Neuronal stem cell (in vitro differentiated cells): ENCODE data around the gene RGS5.

Source experiments
- DNase-seq: peaks from one replicate; pipeline ENCODE4 v3.0.0-alpha.2; 2013; ENCODE audit warnings: low spot score
- H2AFZ ChIP-seq: one replicate; pipeline ENCODE4 v1.6.1; 2013; ENCODE audit warnings: mild to moderate bottlenecking, low read length, inconsistent platforms
- H2AK5ac ChIP-seq: 2 replicates; pipeline ENCODE4 v1.6.1; 2013; ENCODE audit warnings: low read depth, mild to moderate bottlenecking, inconsistent platforms, low read length, moderate library complexity, mixed read lengths
- H2BK120ac ChIP-seq: 2 replicates; pipeline ENCODE4 v1.6.1; 2013; ENCODE audit warnings: low read depth, mild to moderate bottlenecking, inconsistent platforms, low read length, moderate library complexity, mixed read lengths
- H2BK12ac ChIP-seq: one replicate; pipeline ENCODE4 v1.6.1; 2013; ENCODE audit warnings: low read length, inconsistent platforms
- H2BK15ac ChIP-seq: 2 replicates; pipeline ENCODE4 v1.6.1; 2013; ENCODE audit warnings: mild to moderate bottlenecking, low read length, inconsistent platforms, mixed read lengths
- H2BK5ac ChIP-seq: one replicate; pipeline ENCODE4 v1.6.1; 2013; ENCODE audit warnings: inconsistent platforms, mild to moderate bottlenecking, low read length, moderate library complexity
- H3K14ac ChIP-seq: one replicate; pipeline ENCODE4 v1.6.1; 2013; ENCODE audit warnings: low read length, inconsistent platforms
- H3K18ac ChIP-seq: 2 replicates; pipeline ENCODE4 v1.6.1; 2013; ENCODE audit warnings: low read length, inconsistent platforms
- H3K23ac ChIP-seq: 2 replicates; pipeline ENCODE4 v1.6.1; 2013; ENCODE audit warnings: low read depth, mild to moderate bottlenecking, mixed read lengths, low read length, inconsistent platforms; ENCODE audit not compliant: poor library complexity
- H3K27ac ChIP-seq: replicated peaks from 3 replicates; pipeline ENCODE4 v1.5.1; 2013; ENCODE audit warnings: low read length, inconsistent platforms
- H3K27me3 ChIP-seq, 3 experiments: 2 replicates each; pipeline ENCODE4 v1.6.1; 2013; ENCODE audit warnings: low read length in 3 of 3, mild to moderate bottlenecking in 2 of 3, inconsistent platforms in 1 of 3, low read depth in 1 of 3, mixed read lengths in 1 of 3, moderate library complexity in 1 of 3; ENCODE audit not compliant: control insufficient read depth in 3 of 3, insufficient read depth in 3 of 3
- H3K36me3 ChIP-seq, 2 donors: replicated peaks in 1 of 2; 2 replicates each; pipeline ENCODE4 v1.6.1; 2013; ENCODE audit warnings: low read length in 2 of 2; ENCODE audit not compliant: control insufficient read depth in 2 of 2, insufficient read depth in 2 of 2
- H3K4ac ChIP-seq: 2 replicates; pipeline ENCODE4 v1.6.1; 2013; ENCODE audit warnings: inconsistent platforms, mild to moderate bottlenecking, low read length, moderate library complexity
- H3K4me1 ChIP-seq, 2 donors: 1 replicate in 1 of 2; 2 replicates in 1 of 2; pipeline ENCODE4 v1.6.1; 2013; ENCODE audit warnings: low read length in 2 of 2, low read depth in 1 of 2; ENCODE audit not compliant: control insufficient read depth in 2 of 2, insufficient read depth in 1 of 2
- H3K4me2 ChIP-seq: one replicate; pipeline ENCODE4 v1.6.1; 2013; ENCODE audit warnings: mild to moderate bottlenecking, low read length, inconsistent platforms; ENCODE audit not compliant: insufficient read depth, poor library complexity, severe bottlenecking
- H3K4me3 ChIP-seq, 2 donors: 2 replicates each; pipeline ENCODE4 v1.5.1; 2013; ENCODE audit warnings: low read length in 2 of 2, mild to moderate bottlenecking in 2 of 2, inconsistent platforms in 1 of 2, moderate library complexity in 1 of 2
- H3K79me1 ChIP-seq: one replicate; pipeline ENCODE4 v1.6.1; 2013; ENCODE audit warnings: low read depth, mild to moderate bottlenecking, inconsistent platforms, low read length, moderate library complexity
- H3K9ac ChIP-seq: one replicate; pipeline ENCODE4 v1.6.1; 2013; ENCODE audit warnings: mild to moderate bottlenecking, low read depth, low read length, inconsistent platforms; ENCODE audit not compliant: poor library complexity
- H3K9me3 ChIP-seq, 2 donors: replicated peaks in 1 of 2; 2 replicates each; pipeline versions ENCODE3 to v1.6.1; 2013; ENCODE audit warnings: low read length in 2 of 2, mild to moderate bottlenecking in 2 of 2, inconsistent platforms in 1 of 2, low read depth in 1 of 2, mixed read lengths in 1 of 2, moderate library complexity in 1 of 2; ENCODE audit not compliant: control insufficient read depth in 2 of 2, insufficient read depth in 1 of 2
- H4K8ac ChIP-seq: one replicate; pipeline ENCODE4 v1.6.1; 2013; ENCODE audit warnings: low read depth, mild to moderate bottlenecking, inconsistent platforms, low read length, moderate library complexity
- H4K91ac ChIP-seq: one replicate; pipeline ENCODE4 v1.6.1; 2013; ENCODE audit warnings: low read length, low read depth, mild to moderate bottlenecking, inconsistent platforms; ENCODE audit not compliant: poor library complexity
- WGBS, 2 donors: extraction: QIAGEN DNeasy Blood & Tissue Kit; methylation state at CpG; one replicate each; pipeline ENCODE4 v1.1.7; 2013; ENCODE audit warnings: missing lambda C conversion rate in 2 of 2, mixed read lengths in 1 of 2; ENCODE audit not compliant: insufficient read length in 2 of 2, insufficient replicate concordance in 1 of 2; ENCODE audit errors: extremely low coverage in 2 of 2; 5-methylcytosine and 5-hydroxymethylcytosine counted together

RGS5 gene

DNA sequence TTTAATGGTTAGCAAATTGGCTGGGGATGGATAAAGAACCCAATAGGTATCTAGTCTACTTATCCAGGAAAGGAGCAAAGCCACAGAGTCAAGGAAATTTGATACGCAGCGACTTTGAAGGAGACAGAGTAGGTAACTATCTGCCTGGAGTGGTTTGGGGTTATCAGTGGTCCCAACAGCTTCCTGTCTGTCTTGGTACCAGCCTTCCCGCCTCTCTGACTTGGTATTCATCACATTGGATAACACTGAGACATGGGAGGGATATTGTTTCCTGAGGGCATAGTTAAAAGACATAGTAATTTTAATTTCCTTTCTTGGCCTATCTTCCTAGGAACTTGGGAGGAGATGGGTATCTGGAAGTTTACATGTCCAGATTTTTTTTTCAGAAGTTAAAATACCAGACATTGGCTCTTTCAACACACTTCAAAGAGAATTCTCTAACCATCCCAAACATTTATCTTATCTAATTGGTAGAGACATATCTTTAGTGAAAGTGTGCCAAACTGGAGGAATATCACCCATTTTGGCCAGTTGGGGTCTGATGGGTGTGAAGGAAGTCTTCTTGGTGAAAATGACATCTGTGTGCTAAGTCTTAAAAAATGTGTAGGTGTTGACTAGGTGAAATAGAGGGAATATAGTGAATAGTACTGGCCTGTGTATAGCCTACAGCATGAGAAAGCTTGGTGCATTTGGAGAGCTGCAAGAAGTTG, 65.0 kb downstream of the RGS5 start:
- Histone ChIP-seq H3K27ac (no peak overlapping the region), H3K79me1 (no peaks in the 10 kb centered on the region), H3K4me1 (no peaks in the 10 kb centered on the region), H3K4me2 (no peak overlapping the region), H2BK12ac (no peak overlapping the region), H2AFZ (no peak overlapping the region), H3K18ac (no peak overlapping the region), H4K91ac (no peak overlapping the region), H3K14ac (no peak overlapping the region), H3K9ac (no peak overlapping the region), H3K4ac (no peak overlapping the region), H2BK120ac (no peak overlapping the region), H3K9me3 (no peaks in the 10 kb centered on the region), H3K4me3 (no peak overlapping the region), H2BK15ac (no peak overlapping the region), H2BK5ac (no peak overlapping the region), H4K8ac (no peak overlapping the region), H3K36me3 (no peaks in the 10 kb centered on the region), H2AK5ac (no peak overlapping the region), H3K23ac (no peak overlapping the region), H3K27me3 (no peaks in the 10 kb centered on the region)
- WGBS, 2 donors = no CpG with 5 or more reads among the region's 3 CpGs
- no peak for DNase-seq

DNA sequence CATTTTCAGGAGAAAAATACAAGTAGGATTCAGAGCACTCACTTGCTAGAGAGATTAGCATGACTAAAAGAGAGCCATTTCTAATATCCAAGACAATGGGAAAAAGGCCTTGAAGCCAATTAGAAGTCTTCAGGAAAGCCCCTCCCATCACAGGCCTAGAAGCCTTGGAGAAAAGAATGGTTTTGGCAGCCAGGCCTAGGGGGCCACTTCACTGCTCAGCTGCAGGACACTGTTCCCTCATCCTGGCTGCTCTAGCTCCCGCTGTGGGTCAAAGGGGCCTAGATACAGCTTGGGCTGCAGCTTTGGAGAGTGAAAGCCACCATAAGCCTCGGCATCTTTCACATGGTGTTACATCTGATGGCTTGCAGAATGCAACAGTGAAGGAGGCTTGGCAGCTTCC, 70.7 kb downstream of the RGS5 start:
- DNase-seq = no peak
- Histone ChIP-seq H2BK15ac (no peak overlapping the region), H3K4me1 (peaks cover 0 to 1% of the 10 kb centered on the region in 2 donors), H3K9ac (no peak overlapping the region), H3K9me3 (no peaks in the 10 kb centered on the region), H2BK120ac (no peak overlapping the region), H3K4me2 (no peak overlapping the region), H2AK5ac (no peak overlapping the region), H2BK5ac (no peak overlapping the region), H4K91ac (no peak overlapping the region), H2BK12ac (no peak overlapping the region), H3K23ac (no peak overlapping the region), H3K4me3 (no peak overlapping the region), H4K8ac (no peak overlapping the region), H3K18ac (no peak overlapping the region), H3K4ac (no peak overlapping the region), H3K27me3 (no peaks in the 10 kb centered on the region), H2AFZ (no peak overlapping the region), H3K14ac (no peak overlapping the region), H3K79me1 (no peaks in the 10 kb centered on the region), H3K36me3 (no peaks in the 10 kb centered on the region), H3K27ac (no peak overlapping the region)
- no CpG with 5 or more reads among the region's 2 CpGs for WGBS, 2 donors

DNA sequence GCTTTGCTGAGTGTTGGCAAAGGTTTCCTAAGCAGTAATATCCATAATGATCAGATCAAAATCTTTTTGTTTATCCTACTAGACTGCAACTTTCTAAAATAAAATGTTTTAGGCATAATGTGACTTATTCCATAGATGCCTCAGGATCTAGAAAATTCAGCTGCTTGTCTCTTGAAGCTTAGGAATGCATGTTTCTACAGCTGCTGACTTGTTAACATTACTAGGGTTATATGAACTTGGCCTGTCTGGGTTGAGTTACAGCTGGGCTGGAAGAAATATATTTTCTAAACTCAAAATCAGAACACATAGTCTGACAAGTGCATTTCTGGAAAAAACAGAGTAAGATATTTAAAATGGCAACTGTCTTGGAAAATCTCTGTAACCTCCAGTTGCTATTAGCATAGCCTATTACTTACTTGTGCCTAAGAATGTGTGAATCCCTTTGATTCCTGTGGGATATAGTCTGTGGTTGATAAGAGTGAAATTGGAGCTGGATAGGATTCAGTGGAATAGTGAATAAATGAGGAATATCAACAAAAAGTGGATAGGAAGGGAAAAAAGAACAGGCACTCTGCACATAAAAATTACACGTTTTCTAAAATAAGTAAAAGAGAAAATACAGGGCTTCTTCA, 72.4 kb downstream of the RGS5 start:
- Histone ChIP-seq H3K4ac (no peak overlapping the region), H2AFZ (no peak overlapping the region), H3K14ac (no peak overlapping the region), H2BK12ac (no peak overlapping the region), H3K23ac (no peak overlapping the region), H3K4me1 (peaks cover 0 to 1% of the 10 kb centered on the region in 2 donors), H3K9me3 (no peaks in the 10 kb centered on the region), H3K9ac (no peak overlapping the region), H3K27me3 (no peaks in the 10 kb centered on the region), H2BK120ac (no peak overlapping the region), H4K8ac (no peak overlapping the region), H3K4me3 (no peak overlapping the region), H3K18ac (no peak overlapping the region), H2AK5ac (no peak overlapping the region), H3K27ac (no peak overlapping the region), H2BK5ac (no peak overlapping the region), H4K91ac (no peak overlapping the region), H3K4me2 (no peak overlapping the region), H3K79me1 (no peaks in the 10 kb centered on the region), H2BK15ac (no peak overlapping the region), H3K36me3 (no peaks in the 10 kb centered on the region)
- no CpG with 5 or more reads among the region's 1 CpG for WGBS, 2 donors
- no peak for DNase-seq

DNA sequence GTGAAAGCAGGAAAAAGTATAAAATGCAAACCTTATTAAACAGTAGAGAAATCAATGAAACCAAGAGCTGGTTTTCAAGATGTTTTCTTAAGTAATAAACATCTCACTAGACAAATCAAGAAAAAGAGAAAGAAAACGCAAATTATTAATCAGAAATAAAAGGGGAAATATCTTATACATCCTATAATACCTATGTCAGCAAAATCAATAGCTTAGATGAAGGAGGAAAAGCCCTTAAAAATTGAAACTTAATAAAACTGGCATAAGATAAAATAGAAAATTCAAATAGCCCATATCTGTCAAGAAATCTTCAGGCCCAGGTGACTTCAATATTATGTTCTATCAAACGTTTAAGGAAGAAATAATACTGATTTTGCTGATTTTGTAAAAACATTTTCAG, 74.4 kb downstream of the RGS5 start:
- H3K4ac ChIP-seq = no peak overlapping the region
- no peaks in the 10 kb centered on the region for H3K36me3 ChIP-seq
- no peaks in the 10 kb centered on the region for H3K79me1 ChIP-seq
- no peaks in the 10 kb centered on the region for H3K27me3 ChIP-seq
- H3K9ac ChIP-seq = no peak overlapping the region
- H3K18ac ChIP-seq = no peak overlapping the region
- no peaks in the 10 kb centered on the region for H3K9me3 ChIP-seq
- no peak overlapping the region for H3K23ac ChIP-seq
- H2BK15ac ChIP-seq = no peak overlapping the region
- no peak overlapping the region for H2BK120ac ChIP-seq
- no peak for DNase-seq
- no peak overlapping the region for H3K4me2 ChIP-seq
- no peak overlapping the region for H2AK5ac ChIP-seq
- H3K14ac ChIP-seq = no peak overlapping the region
- H2BK12ac ChIP-seq = no peak overlapping the region
- no peak overlapping the region for H4K8ac ChIP-seq
- no CpG with 5 or more reads among the region's 2 CpGs for WGBS, 2 donors
- no peak overlapping the region for H3K27ac ChIP-seq
- H2BK5ac ChIP-seq = no peak overlapping the region
- no peak overlapping the region for H4K91ac ChIP-seq
- H2AFZ ChIP-seq = no peak overlapping the region
- H3K4me1 ChIP-seq = peaks cover 0 to 1% of the 10 kb centered on the region in 2 donors
- no peak overlapping the region for H3K4me3 ChIP-seq
